HG03520 (cell line): ENCODE data around the gene MTX1.
A peak's percentile ranks its signal among the peaks of the same experiment; 100 is the strongest.
"Not testable (repeated sequence)": the region's sequence is repeated elsewhere in the genome, so short reads cannot be mapped to it uniquely, and the experiment has no call there.

Experiments used
- ATAC-seq: cut with Tn5 transposase; IDR thresholded peaks from one replicate; pipeline ENCODE4 v1.9.1; 2021; ENCODE audit warnings: mild to moderate bottlenecking, moderate library complexity; ENCODE audit not compliant: unreplicated experiment

The MTX1 gene

GRCh38 chr1:155231302-155231701, 22.8 kb downstream of the MTX1 start:
- ATAC-seq = not testable (repeated sequence)

GRCh38 chr1:155232001-155232978, 23.8 kb downstream of the MTX1 start:
- ATAC-seq = not testable (repeated sequence)

GRCh38 chr1:155233502-155233901, 25.0 kb downstream of the MTX1 start:
- not testable (repeated sequence) for ATAC-seq

- not testable (repeated sequence) for ATAC-seq
Observed at GRCh38 chr1:155235375-155235774, 26.9 kb downstream of the MTX1 start.

GRCh38 chr1:155236451-155236850, 28.0 kb downstream of the MTX1 start:
- ATAC-seq = no peak

- no peak for ATAC-seq
Observed at GRCh38 chr1:155241069-155241679, 32.7 kb downstream of the MTX1 start.

GRCh38 chr1:155241841-155242264, 33.4 kb downstream of the MTX1 start:
- ATAC-seq = no peak

- no peak for ATAC-seq
Observed at GRCh38 chr1:155242805-155243358, 34.4 kb downstream of the MTX1 start.

GRCh38 chr1:155244368-155245162, 36.1 kb downstream of the MTX1 start:
- peak; percentile 78 for ATAC-seq

- ATAC-seq = no peak
Observed at GRCh38 chr1:155245163-155245524, 36.6 kb downstream of the MTX1 start.

- ATAC-seq = not testable (repeated sequence)
Observed at GRCh38 chr1:155246796-155247195, 38.3 kb downstream of the MTX1 start.

GRCh38 chr1:155247667-155248553, 39.4 kb downstream of the MTX1 start:
- no peak for ATAC-seq

GRCh38 chr1:155250246-155250632, 41.7 kb downstream of the MTX1 start:
- peak; percentile 9 for ATAC-seq

GRCh38 chr1:155250633-155251449, 42.3 kb downstream of the MTX1 start:
- peak; percentile 78 for ATAC-seq

GRCh38 chr1:155251566-155251965, 43.1 kb downstream of the MTX1 start:
- no peak for ATAC-seq

- no peak for ATAC-seq
Observed at GRCh38 chr1:155253208-155253607, 44.7 kb downstream of the MTX1 start.

- no peak for ATAC-seq
Observed at GRCh38 chr1:155253797-155254196, 45.3 kb downstream of the MTX1 start.

GRCh38 chr1:155254228-155254713, 45.8 kb downstream of the MTX1 start:
- ATAC-seq = no peak

- no peak for ATAC-seq
Observed at GRCh38 chr1:155254714-155255242, 46.3 kb downstream of the MTX1 start.
